Thyroid gland (tissue), 4 donors: ENCODE data around the gene MMAB. TPM values are rescaled to one million over a fixed set of nuclear protein-coding genes. Genes with fewer than 3 reads are reported as not detected.
A peak's percentile ranks its signal among the peaks of the same experiment; 100 is the strongest.

ENCODE experiments used
- DNase-seq, 2 donors: peaks; one replicate each; pipeline ENCODE4 v3.0.0-alpha.2; 2019
- H3K27ac ChIP-seq, 3 donors: fragments of 200-600 bp; sonication (generic); 1 replicate in 2 of 3; 2 replicates in 1 of 3; pipeline ENCODE4 v1.5.1; 2016 to 2019; ENCODE audit warnings: mild to moderate bottlenecking in 1 of 3, moderate library complexity in 1 of 3
- H3K27me3 ChIP-seq: fragments of 200-600 bp; sonication (generic); one replicate; pipeline ENCODE4 v1.5.1; 2019
- H3K36me3 ChIP-seq, 2 donors: fragments of 200-600 bp; sonication (generic); one replicate each; pipeline ENCODE4 v1.5.1; 2016 to 2019
- H3K4me1 ChIP-seq, 2 donors: fragments of 200-600 bp; sonication (generic); one replicate each; pipeline ENCODE4 v1.5.1; 2017 to 2019
- H3K4me3 ChIP-seq, 3 donors: fragments of 200-600 bp; sonication (generic); replicated peaks in 1 of 3; 1 replicate in 2 of 3; 2 replicates in 1 of 3; pipeline ENCODE4 v1.5.1; 2016; ENCODE audit warnings: mild to moderate bottlenecking in 1 of 3
- H3K9me3 ChIP-seq: fragments of 200-600 bp; sonication (generic); one replicate; pipeline ENCODE4 v1.5.1; 2017
- CTCF ChIP-seq, 6 experiments: fragments of 200-600 bp in 3 of 6; fragments of 450-650 bp in 3 of 6; sonication (generic) in 3 of 6; IDR thresholded peaks; one replicate each; pipeline ENCODE4 v1.5.1; 2016 to 2019; ENCODE audit warnings: antibody characterized with exemption in 6 of 6, mild to moderate bottlenecking in 2 of 6, inconsistent platforms in 1 of 6, moderate library complexity in 1 of 6
- POLR2A ChIP-seq, 2 donors: fragments of 450-650 bp; IDR thresholded peaks; one replicate each; pipeline ENCODE4 v1.6.1; 2017; ENCODE audit warnings: antibody characterized with exemption in 2 of 2, mild to moderate bottlenecking in 2 of 2, moderate library complexity in 1 of 2
- WGBS, 2 donors: methylation state at CpG; one replicate each; pipeline ENCODE4 v1.1.5; 2017; 5-methylcytosine and 5-hydroxymethylcytosine counted together
- intact Hi-C: fragments of 100-400 bp; cut with DNase I; formaldehyde crosslinking; loops from one replicate; pipeline ENCODE4 v1.15.1; 2023
- total RNA-seq, 4 donors: library from RNA; depleted of rRNA; stranded (reverse); fragments of >200 nt; gene quantifications; one replicate each; pipeline ENCODE4 v1.2.3, GENCODE V29; 2016

Gene MMAB
- total RNA-seq, 4 donors from 2014 or later: 40.3 to 82.2 (median 69.7) TPM

DNA sequence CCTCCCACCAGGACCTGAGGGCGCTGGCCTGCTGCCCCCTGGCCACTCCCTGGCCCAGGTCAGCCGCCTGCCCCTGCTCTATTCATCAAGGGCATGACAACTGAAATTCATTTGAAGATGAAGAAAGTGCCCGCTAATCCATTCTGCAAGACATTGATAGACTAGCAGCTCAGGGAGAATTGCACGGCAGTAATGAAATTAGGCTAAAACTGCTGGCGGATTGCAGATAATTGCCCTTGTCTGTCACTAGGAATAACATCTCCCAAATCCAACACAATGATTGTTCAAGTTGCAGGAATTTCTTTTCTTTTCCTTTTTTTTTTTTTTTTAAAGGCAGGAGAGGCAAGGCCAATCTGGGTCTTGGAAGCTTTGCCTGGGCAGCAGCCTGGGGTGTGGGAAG lies 44.8 kb upstream of the MMAB start:
- Histone ChIP-seq H3K27me3 (no peaks in the 10 kb centered on the region), H3K4me3 (no peak overlapping the region), H3K36me3 (no peaks in the 10 kb centered on the region), H3K9me3 (no peaks in the 10 kb centered on the region), H3K4me1 (no peaks in the 10 kb centered on the region), H3K27ac (no peak overlapping the region)
- intact Hi-C loops: no loop called here
- TF ChIP-seq CTCF (IDR thresholded peaks at IDR 0.05): no peak
- TF ChIP-seq POLR2A (IDR thresholded peaks at IDR 0.05): no peak
- DNase-seq: no peak
- 87 to 89% methylated on average over 5 of the region's 5 CpGs for WGBS, 2 donors

GRCh38 chr12:109617491-109617890 lies 44.2 kb upstream of the MMAB start:
- TF ChIP-seq POLR2A (IDR thresholded peaks at IDR 0.05) (no peak), CTCF (IDR thresholded peaks at IDR 0.05) (no peak)
- H3K9me3 ChIP-seq: no peaks in the 10 kb centered on the region
- WGBS, 2 donors: 77% methylated on average over 10 of the region's 10 CpGs
- H3K27me3 ChIP-seq: no peaks in the 10 kb centered on the region
- no peaks in the 10 kb centered on the region for H3K4me1 ChIP-seq
- no peak for DNase-seq
- H3K36me3 ChIP-seq: no peaks in the 10 kb centered on the region
- intact Hi-C loops: no loop called here
- H3K4me3 ChIP-seq: no peak overlapping the region
- H3K27ac ChIP-seq: no peak overlapping the region

GRCh38 chr12:109615556-109616229 lies 42.4 kb upstream of the MMAB start:
- Histone ChIP-seq H3K27ac (no peak overlapping the region), H3K9me3 (no peaks in the 10 kb centered on the region), H3K36me3 (no peaks in the 10 kb centered on the region), H3K4me1 (no peaks in the 10 kb centered on the region), H3K4me3 (no peak overlapping the region), H3K27me3 (no peaks in the 10 kb centered on the region)
- intact Hi-C loops: no loop called here
- WGBS, 2 donors: 56 to 74% methylated on average over 14 of the region's 14 CpGs
- no peak for DNase-seq
- TF ChIP-seq CTCF (IDR thresholded peaks at IDR 0.05) (no peak), POLR2A (IDR thresholded peaks at IDR 0.05) (no peak)

DNA sequence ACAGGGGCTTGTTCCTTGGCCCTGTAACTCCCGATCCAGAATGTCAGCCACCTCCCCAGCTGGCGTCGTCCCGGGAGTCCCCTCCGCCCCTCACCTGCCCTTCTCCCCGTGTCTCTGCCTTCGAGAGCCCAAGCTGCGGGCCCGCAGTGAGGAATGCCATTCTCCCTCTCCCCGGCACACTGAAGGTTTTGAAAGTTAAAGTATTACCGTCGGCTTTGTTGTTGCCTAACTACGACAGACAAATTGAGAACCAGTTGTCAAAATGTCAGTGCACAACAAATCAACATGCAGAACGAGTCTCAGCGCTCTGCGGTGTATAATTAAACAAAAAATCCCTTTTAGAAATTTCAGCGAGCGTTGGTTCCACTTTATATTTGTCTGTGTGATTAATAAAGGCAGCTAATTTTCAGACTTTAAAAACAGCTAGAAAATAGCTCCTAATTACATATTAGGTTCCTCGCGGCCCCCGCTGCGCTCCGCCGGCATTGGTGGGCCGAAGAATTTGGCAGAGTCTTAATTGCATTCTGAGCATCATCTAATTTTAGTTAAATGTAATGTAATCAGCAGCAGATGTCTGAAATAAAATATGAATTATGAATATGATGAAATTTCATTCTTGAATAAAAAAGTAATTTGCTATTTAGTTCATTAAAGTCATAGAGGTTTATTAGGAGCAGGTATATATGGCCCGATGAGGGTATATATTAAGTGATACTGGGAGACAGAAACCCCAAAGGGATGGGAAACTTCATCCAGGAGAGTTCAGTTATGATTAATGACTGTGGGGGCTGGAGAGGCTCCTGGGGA lies 40.5 kb upstream of the MMAB start:
- H3K27me3 ChIP-seq: no peaks in the 10 kb centered on the region
- no peaks in the 10 kb centered on the region for H3K4me1 ChIP-seq
- H3K9me3 ChIP-seq: no peaks in the 10 kb centered on the region
- TF ChIP-seq POLR2A (IDR thresholded peaks at IDR 0.05) (no peak), CTCF (IDR thresholded peaks at IDR 0.05) (no peak)
- no peaks in the 10 kb centered on the region for H3K36me3 ChIP-seq
- no peak overlapping the region for H3K27ac ChIP-seq
- no peak overlapping the region for H3K4me3 ChIP-seq
- intact Hi-C loops: no loop called here
- WGBS, 2 donors: 56 to 57% methylated on average over 25 to 26 of the region's 26 CpGs
- no peak for DNase-seq

DNA sequence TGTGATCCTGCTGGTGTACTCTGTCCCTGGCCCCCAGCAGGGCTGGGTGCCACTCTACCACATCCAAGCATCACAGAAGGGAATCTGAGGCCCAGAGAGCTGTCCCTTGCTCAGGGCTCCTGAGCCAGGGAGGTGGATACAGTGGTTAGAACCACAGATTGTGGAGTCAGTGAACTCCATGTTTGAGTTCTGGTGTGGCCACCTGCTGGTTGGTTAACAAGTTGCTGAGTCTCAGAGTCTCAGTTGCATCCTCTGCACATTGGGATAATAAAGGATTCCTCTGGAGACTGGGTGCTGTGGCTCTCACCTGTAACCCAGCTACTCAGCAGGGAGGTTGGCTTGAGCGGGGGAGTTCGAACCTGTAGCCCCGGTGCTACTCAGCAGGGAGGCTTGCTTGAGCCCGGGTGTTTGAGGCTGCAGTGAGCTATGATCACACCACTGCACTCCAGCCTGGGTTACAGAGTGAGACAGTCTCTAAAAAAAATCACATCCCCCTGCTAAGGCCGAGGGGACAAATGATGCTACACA lies 39.7 kb upstream of the MMAB start:
- peak in 1 of 6 experiments; percentile 24 for TF ChIP-seq CTCF (IDR thresholded peaks at IDR 0.05)
- no peak for TF ChIP-seq POLR2A (IDR thresholded peaks at IDR 0.05)

More for the DNA sequence above, 39.7 kb upstream of the MMAB start:
- H3K4me3 ChIP-seq: no peak overlapping the region
- H3K27ac ChIP-seq: no peak overlapping the region
- H3K9me3 ChIP-seq: no peaks in the 10 kb centered on the region
- no peaks in the 10 kb centered on the region for H3K36me3 ChIP-seq
- intact Hi-C loops: no loop called here
- H3K27me3 ChIP-seq: no peaks in the 10 kb centered on the region
- no peaks in the 10 kb centered on the region for H3K4me1 ChIP-seq
- WGBS, 2 donors: 37 to 43% methylated on average over 3 to 5 of the region's 5 CpGs
- DNase-seq: no peak
